HG03442 (cell line): Measurements from ENCODE around the gene ECE2.

ENCODE experiments used
- ATAC-seq: cut with Tn5 transposase; IDR thresholded peaks from one replicate; pipeline ENCODE4 v1.9.1; 2021; ENCODE audit warnings: mild to moderate bottlenecking, moderate library complexity; ENCODE audit not compliant: unreplicated experiment

The ECE2 gene

GRCh38 chr3:184240384-184241140 is 35.3 kb upstream of the ECE2 start:
- ATAC-seq: no peak

GRCh38 chr3:184241141-184241446 is 34.7 kb upstream of the ECE2 start:
- no peak for ATAC-seq

- ATAC-seq: no peak
These were observed 34.1 kb upstream of the ECE2 start for GRCh38 chr3:184241447-184242296.

- no peak for ATAC-seq
These were observed 33.5 kb upstream of the ECE2 start for GRCh38 chr3:184242297-184242685.

- peak; percentile 42 for ATAC-seq
These were observed 27.1 kb upstream of the ECE2 start, which contains the start of gene ALG3 for GRCh38 chr3:184248454-184249411. ALG3 (minus strand) TSS chr3:184248962; CDS start chr3:184248940, 22 bp downstream.

- ATAC-seq: peak; percentile 86
These were observed 26.2 kb upstream of the ECE2 start, which contains the start of gene EEF1AKMT4 for GRCh38 chr3:184249412-184250166. EEF1AKMT4 (plus strand) TSS chr3:184249672; CDS start chr3:184249695, 23 bp downstream.

- ATAC-seq: peak; percentile 53
These were observed 25.5 kb upstream of the ECE2 start for GRCh38 chr3:184250167-184250828.

GRCh38 chr3:184255291-184256039 is 20.4 kb upstream of the ECE2 start:
- no peak for ATAC-seq

GRCh38 chr3:184257083-184257915 is 18.5 kb upstream of the ECE2 start:
- no peak for ATAC-seq

GRCh38 chr3:184258926-184259325 is 16.9 kb upstream of the ECE2 start:
- no peak for ATAC-seq

GRCh38 chr3:184259396-184259877 is 16.4 kb upstream of the ECE2 start:
- ATAC-seq: no peak

GRCh38 chr3:184259878-184260723 is 15.7 kb upstream of the ECE2 start:
- ATAC-seq: no peak

- ATAC-seq: no peak
These were observed 15.0 kb upstream of the ECE2 start for GRCh38 chr3:184260724-184261269.

GRCh38 chr3:184261270-184261853 is 14.5 kb upstream of the ECE2 start, which contains the start of gene CAMK2N2:
CAMK2N2 (minus strand) TSS chr3:184261553; CDS start chr3:184261285, 268 bp downstream.
- ATAC-seq: peak; percentile 44

- ATAC-seq: no peak
These were observed 13.7 kb upstream of the ECE2 start for GRCh38 chr3:184261854-184262763.
